ENCODE data around the gene GRIK1.

Gene GRIK1

DNA sequence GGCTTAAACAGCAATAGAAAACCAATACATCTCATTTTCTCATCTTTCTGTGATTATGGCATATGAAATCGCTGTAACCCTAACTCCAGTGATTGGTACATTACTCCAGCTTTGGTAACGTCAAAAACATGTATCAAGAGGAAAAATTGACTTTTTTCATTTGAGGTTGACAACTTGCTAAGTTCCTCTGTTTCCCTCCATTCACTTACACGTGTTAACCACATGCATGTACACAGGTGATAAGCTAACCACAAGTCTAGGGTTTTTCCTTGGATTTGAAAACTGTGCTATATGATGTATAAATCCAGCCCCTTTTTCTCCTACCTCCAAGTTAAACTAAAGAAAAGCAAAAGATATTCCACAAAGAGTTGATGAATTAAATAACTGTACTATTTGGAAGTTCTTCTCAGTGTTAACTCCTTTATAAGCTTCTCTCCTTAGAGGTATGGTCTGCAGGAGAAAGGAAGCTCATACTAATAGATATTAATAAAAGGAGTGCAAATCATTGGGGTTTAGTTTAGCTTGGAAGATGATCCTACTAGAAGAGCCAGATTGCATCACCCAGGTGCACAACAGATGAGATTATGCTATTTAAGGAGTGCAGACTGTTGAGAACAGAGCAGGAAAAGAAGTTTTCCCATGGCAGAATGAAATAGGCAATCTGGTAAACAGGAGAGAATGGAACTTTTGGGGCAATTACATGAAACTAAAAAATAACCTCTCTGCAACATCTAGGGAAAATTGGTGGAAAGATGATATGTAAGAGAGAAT is 277.9 kb downstream of the GRIK1 start:
- DNase-seq: no peak

DNA sequence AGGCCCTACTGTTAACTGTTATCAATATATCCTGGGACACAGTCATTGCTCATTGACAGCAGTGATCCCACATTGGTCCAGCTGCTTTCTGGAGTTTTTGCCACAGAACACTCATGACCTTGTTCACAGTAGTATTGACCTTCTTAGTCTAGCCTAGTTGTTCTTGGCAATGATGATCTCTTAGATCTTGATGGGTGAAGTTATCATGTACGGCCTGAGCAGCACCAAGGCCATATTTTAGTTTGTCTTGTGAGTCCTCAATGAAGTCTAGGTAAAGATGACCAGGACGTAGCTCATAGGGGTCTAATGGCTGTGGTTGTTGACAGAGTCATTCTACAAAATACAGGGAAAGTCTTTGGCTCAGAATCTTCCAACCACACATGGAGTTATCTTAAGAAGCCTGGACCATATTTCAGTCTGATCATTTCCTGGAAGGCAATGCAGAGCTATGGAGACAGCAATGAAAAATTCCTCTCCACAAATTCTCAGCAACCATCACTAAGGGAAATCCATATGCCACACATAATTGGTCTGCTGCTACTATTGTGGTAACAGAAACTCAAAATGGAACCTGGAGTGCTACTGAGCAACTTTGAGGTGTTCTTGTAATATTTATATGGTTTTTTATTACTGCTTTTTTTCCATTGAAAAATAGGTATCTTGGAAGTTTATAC is 279.6 kb downstream of the GRIK1 start:
- DNase-seq: no peak

DNA sequence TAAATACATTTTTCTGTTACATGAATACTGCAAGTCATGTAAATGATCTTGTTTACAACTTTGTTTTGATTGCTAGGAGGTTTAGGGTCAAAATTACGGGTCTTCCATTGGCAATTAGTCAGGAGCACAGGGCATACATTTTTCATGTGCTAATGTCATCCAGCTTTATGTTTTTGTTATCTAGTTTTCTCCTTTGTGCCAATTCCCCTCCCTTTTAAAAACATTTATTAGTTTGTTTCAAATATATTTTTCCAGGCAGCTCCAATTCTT is 280.9 kb downstream of the GRIK1 start:
- no peak for DNase-seq

DNA sequence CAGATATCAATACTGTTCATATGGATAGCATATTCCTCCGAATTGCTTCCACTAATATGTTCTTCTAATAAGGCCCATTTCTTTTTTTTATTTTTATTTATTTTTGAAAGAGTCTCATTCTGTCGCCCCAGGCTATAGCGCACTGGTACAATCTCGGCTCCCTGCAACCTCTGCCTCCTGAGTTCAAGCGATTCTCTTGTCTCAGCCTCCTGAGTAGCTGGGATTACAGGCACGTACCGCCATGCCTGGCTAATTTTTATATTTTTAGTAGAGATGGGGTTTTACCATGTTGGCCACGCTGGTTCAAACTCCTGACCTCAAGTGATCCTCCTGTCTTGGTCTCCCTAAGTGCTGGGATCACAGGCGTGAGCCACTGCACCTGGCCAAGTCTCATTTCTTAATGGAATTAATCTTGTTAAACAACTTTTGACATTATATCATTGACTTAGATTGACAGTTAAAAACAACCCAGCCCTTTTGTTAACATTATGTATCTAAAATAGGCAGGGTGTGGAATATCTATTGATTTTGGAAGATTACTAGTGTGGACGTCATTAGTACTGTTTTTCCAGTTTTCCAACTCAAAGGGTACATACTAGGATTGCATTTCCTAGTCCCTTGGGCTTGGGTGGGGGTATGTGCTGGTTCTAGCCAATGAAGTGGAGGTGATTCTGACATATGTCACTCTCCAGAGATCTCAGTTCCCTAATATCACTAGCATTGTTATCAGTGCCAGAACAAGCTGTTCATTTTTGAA is 281.4 kb downstream of the GRIK1 start:
- DNase-seq: no peak

DNA sequence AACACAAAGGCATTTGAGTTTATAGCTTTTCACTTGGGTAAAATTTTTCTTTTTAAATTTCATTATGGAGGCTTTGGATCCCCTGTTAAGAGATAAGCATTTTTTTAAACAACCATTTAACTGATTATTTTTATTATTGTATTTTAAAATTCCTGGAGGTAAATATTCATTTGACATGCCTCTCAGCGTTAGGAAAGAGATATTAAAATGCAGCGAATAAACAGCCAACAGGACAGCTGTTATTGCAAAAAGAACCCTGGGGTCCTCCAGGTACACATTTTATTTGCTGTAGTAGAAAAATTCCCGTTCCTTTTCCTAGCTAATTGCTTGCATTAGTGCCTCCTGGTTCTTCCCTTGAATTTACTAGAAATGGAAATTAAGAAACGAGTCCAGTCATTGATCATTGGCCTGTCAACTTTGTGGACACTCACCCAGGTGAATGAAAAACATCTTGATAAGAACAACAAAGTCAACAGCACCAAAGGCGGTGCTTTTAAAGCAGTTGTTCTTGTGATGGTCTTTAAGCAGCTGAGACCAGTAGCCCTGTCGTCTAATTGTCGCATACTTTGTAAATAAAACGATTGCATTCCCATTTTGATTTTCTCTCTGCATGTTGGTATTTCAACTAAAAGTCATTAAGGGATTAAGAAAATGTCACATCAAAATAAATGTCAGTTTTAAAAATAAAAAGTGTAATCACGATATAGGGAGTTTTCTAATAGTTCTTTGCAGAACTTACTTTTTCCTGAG is 282.4 kb downstream of the GRIK1 start:
- no peak for DNase-seq

DNA sequence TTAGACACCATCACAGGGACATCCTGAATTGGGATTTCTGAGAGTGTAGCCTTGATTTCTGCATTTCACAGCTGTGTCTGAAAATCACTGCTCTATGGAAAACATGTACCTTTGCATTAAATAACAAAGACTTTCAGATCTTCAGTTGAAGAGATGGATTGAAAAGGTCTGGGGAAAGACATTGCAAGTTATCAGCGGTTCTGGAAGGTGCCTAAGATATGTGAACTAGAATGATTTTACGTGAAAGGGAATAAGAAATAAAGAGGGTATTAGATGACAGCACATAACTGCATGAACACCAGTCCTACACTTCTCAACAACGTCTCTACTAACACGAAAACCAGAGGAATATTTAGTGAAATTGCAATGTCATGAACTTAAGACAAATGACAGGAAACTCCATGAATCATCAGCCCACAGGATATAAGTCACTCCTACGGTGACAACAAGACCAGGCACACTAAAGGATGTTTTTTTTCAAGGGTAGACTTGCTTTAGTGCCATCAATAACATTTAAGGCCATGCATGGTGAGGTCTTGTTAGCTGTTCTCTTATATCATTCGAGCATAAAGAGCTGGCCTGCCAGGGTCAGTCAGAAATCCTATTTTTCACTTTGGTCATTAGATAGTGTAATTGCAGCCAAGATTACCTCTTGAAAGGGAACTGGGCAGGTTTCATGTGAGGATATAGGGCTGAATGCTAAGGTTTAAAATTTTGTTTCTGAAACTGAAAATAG is 283.1 kb downstream of the GRIK1 start:
- no peak for DNase-seq

DNA sequence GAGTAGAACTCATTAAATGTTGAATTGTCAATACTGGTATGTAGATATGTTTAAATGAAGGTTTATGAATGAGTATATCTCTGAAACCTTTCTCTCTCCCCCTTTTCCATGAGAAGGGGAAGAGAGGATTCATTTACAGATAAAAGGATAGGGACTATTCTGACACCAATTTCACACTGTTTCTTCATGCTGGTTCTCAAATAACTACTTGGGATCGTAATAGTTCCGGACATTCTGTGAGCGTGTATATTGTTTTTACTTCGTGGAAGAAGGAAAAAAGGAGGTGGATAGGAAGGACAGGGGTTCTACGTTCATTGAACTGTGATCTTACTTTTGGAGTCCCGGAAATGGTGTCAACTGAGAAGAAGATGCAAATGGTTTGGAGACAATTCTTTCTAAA is 284.2 kb downstream of the GRIK1 start:
- DNase-seq: no peak

DNA sequence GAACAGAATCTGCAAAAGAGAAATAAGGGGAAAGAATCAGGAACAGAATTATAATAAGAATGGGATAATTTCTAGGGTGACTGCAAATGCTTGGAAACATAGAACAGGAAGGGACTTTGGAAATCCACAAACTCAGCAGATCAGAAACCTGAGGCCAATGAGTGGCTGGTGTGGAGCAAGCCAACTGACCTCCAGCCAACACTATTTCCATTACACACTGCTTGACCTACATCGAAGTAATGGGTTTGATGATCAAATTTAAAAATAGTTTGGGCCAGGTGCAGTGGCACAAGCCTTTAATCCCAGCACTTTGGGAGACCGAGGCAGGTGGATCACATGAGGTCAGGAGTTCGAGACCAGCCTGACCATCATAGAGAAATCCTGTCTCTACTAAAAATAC is 284.9 kb downstream of the GRIK1 start:
- no peak for DNase-seq

DNA sequence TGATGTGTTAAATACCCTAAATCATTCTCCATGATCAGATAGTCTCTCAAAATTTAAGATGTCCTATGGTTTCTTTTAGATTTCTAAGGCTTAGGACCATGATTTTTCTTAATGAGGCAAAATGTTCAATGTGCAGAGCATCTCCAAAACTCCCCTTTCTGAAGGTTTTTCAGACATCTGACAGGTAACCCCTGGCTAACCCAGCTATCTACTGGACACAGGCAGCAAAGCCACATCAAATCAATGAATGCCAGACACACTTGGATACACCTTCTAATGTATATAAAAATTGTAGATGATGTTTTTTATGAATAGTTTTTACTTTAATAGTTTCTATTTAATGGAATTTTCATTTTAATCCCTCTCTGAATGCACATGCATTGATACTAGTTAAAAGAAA is 285.6 kb downstream of the GRIK1 start:
- DNase-seq: no peak

DNA sequence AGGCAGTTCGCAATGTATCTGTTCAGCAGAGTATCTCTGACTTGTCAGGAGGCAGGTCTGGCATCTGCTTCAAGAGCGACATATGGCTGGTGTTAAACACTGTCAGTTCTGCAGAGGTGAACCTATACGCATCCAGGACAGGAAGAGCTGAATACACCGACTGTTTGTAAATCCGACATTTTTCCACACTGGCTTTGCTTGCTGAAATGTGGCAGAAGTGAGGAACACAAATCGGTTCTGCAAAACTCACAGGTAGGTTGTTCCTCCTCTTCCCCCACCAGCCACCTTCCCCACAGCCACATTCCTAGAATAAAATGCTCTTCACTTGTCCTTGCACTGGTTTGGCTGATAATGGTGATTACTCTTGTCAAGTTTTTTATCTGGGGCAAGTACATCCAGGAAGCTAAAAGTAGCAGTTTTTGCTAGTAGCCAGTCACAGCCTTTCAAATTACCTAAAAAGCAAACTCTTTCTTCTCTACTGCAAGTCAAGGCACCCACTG is 289.2 kb downstream of the GRIK1 start:
- no peak for DNase-seq

DNA sequence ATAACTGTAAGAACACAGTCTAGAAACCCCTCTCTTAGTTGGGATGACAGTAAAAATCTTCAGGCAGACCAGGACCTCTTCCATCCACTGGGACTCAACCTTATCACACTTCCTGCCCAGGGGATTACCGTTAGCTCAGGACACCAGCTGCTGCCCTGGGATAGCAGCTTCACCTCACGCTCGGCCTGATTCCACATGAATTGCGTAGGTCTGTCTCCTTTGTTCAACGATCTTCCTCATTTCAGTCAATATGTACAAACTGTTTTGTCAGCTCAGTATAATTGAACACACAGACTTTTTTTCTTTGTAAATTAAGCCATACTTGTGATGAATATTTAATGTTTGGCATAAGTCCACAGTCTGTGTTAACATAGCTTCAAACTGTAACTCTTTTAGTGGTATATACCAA is 290.4 kb downstream of the GRIK1 start:
- DNase-seq: no peak

DNA sequence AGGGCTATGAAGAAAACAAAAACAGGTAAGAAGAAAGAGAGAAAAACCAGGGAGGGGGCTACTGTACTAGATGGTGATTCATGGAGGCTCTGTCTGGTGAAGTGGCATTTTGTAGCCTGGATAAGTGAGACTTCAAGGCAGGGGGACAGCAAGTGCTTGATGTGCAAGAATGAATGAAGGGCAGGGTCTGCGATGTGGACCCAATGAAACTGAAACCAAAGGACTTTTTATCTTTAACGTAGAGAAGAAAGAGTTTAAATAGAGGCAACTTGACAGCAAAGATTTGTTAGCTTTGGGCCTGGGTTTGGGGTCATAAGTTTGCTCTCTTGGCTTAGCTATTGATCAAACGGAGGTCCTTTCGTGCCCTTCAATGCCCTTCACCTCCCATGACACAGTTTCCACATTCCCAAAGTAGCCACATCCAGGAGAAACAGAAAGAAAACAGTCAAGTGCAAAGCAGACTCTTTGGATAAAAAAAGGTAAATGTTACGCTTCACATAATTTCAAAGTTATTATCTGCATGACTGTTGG is 291.0 kb downstream of the GRIK1 start:
- no peak for DNase-seq

DNA sequence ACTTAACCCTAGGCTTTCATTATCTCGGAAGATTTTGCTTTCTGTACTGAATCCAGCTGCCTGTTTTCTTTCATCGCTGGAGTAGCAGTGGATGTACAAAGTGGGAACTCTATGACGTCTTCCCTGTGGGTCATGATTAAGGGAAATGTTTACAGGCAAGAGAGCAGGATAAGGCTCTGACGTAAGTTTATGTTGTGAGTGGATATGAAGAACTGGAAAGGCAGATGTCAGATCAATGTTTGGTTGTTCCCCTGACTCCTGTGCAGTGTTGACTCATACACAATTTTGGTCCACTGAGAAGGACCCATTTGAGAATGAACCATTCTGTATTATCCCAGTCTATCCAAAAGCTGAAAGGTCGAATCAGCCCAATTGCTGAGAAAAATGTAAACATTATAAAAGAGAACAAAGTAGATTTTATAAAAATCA is 292.4 kb downstream of the GRIK1 start:
- no peak for DNase-seq

DNA sequence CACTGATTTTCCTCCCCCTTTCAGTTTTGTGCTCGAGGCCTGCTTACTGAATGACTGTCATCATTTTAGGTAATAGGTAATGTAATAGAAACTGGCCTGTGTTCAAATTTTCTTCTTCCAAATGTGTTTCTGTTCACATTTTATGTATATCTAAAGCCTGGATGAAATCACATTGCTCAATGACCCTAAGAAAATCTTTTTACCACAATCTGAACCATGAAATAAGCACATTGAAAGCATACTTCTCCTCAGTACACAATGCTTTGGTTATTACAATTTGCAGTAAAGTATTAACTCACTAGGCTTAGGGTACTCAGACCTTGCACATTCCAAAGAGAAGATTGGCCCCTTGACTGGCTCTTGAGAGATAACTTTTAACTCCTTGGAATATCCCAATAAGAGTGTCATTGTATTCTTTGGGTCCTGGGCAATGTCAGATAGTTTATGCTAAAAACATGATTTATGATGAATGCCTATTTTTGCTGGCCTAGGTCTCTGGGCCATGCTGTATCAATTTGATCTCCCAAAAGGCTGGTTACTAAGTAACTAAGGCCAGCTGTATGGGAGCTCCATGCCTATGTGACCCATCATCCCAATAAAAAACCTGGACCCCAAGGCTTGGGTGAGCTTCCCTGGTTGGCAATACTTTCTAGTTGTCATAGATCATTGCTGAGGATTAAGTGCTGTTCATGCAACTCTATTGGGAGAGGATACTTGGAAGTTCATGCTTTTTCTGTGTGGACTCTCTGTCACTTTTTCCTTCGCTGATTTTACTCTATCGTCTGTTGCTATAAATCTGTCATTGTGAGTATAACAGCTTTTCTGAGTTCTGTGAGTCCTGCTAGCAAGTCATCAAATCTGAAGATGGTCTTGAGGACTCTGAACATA is 293.9 kb downstream of the GRIK1 start:
- no peak for DNase-seq

DNA sequence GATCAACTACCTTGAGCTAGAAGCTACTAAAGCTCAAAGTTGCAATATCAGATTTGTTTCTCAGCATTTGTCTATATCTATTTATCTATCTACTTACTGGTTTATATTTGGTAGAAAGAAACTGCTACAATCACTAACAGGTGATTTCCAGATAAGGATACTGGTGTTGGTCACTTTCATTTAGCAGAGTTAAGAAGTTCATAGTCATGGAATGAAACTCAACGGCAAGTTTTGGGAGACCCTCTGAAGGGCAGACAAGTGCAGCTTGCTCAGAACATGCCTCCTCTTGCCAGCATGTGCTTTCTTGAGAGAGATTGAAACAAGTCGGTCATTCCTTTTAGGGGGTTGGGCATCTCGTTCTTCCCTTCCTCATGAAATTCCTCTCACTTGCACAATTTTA is 296.5 kb downstream of the GRIK1 start:
- no peak for DNase-seq

DNA sequence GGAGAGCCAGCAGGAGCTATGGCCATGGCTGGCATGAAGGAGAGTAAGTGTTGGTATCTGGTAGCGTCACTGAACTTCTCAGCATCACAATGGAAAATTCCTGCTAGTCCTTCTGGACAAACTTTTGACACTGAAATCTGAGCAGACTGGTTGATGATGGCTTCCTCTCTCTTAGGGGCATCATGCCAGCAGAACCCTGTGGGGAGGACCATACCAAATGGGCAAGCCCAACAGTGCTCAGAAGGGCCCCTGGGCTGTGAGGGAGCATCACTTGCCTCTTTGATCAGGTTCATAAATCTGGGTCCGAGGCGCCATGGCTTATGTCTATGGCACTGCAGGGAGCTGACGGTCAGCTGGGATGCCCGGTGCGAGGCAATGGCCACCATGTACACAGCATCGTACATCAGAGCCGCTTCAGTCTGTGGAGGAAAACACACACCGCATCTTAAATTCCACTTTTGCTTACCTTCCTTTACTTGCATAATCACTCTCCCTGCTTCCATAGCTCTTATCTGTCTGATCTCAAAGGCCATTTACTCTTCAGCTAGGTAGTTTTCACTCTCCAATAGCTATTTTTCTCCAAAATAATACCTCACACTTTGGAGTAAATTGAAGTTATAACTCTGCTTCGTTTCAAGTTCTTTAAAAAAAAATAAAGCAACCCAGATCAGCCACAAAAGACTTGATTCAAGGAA is 297.1 kb downstream of the GRIK1 start:
- DNase-seq: no peak

DNA sequence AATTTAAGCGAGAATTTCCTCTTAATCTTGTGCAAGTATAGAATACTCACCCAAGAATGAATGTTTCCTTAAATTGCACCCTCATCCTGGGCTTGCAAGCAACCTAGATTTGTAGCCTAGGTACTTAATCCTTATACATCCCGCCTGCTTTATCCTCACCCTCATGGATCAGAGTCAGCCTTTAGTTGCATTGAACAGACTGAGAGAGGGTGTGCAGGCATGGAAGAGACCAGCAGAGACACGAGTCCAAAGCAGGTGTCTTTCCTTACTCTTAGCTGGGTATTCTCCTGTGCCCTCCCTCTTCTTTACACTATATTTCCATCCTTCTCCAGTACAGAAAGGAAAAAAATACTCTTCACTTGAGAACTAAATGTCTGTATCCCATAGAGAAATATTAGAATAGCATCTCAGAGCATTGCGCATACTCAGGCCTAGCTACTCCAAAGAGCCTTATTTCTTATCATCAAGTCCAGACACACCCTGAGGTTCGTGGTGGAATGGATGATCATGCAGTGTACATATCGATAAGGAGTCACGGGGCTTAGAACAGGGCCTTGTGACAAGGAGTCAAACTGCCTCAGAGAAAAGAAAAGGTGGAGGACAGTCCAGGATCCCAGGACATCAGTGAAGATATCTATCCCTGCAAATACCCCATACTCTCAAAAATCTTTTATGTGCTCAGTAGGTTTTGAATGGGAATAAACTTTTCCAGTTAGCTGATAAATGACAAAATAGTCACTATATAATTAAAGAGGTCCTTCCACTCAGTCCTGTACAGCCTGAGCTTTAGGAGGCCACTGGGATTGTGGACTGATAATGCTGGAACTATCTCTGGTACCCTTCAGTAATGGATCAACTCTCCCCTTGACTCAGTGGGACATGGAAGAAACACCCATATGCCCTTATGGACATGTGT is 297.9 kb downstream of the GRIK1 start:
- no peak for DNase-seq

DNA sequence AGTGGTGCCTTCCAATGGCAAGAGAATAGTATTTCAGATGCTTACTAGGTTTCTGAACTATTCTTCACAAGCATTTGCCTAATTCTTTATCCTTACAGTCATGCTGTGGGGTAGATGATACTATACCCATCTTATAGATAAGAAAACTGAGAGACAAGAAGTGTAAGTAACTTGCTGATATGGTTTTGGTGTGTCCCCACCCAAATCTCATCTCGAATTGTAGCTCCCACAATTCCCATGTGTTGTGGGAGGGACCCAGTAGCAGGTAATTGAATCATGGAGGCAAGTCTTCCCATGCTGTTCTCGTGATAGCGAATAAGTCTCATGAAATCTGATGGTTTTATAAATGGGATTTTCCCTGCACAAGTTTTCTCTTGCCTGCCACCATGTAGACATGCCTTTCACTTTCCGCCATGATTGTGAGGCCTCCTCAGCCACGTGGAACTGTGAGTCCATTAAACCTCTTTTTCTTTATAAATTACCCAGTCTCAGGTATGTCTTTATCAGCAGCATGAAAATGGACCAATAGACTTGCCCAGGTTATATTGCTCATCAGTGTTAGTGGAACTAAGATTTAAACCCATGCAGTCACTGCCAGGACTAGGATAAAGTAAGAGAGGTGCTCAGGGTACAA is 298.7 kb downstream of the GRIK1 start:
- DNase-seq: no peak

DNA sequence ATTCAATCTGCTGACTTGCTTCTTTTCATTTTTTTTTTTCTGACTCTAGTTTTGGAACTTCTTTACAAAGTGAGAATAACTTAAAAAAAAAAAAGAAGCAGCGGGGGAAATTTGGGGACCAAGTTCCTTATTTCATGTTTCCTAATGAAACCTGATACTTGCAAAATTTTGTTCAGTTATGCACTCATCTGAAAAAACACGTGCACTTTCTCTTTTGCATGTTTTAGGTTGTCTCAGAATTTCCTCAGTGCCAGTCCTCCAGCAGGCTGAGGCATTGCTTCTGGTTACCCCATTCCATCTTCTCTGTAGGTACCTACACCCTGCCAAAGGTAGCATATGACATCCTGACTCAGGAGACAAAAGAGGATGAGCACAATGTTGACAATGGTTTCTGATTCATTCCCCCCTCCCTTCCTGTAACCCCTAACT is 299.7 kb downstream of the GRIK1 start:
- no peak for DNase-seq
